HS-5 (cell line): ENCODE measurements around the gene ADAD1.

Experiments
- DNase-seq: peaks from one replicate; pipeline ENCODE4 v3.0.0-alpha.2; 2012; ENCODE audit warnings: low read depth

ADAD1 gene

GRCh38 chr4:122456231-122457116 is 77.7 kb downstream of the ADAD1 start, which contains the start of gene IL2:
TSS of gene IL2 (minus strand) at chr4:122456725. CDS start at chr4:122456440, 285 bp downstream.
- DNase-seq: no peak

DNA sequence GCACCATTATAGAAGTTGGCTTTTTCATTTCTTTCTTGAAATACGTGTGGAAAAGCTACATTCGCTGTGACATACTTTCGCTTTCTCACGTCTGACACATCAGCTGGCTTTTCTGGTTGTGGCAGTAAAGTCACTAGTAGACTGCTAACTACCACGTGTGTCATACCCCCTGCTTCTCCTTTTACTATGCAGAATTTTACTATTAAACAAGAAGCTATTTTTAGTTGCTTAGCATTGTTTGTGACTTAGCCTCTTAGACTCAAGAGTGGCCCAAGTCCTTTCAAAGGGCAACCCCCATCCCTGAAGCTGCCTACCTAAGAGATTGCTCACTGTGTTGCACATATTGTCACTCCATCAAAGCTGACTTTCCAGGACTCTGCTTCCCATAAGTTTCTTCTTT is 79.8 kb downstream of the ADAD1 start:
- DNase-seq: no peak

GRCh38 chr4:122469457-122469856 is 90.6 kb downstream of the ADAD1 start:
- DNase-seq: no peak

- no peak for DNase-seq
Measured at GRCh38 chr4:122475233-122475632, 96.4 kb downstream of the ADAD1 start.

DNA sequence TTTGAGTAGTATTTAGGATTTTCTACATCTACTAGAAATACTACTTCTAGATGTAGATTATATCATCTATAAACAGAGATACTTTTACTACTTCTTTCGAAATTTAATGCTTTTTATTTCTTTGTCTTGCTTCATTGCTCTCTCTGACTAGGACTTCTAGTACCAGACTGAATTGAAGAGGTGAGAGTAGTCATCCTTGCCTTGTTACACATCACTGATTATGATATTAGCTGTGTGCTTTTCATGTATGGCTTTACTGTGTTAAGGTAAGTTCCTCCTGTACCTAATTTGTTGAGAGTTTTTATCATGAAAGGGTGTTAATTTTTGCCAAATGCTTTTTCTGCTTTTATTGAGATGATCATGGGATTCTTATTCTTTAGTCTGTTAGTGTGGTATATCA is 97.3 kb downstream of the ADAD1 start:
- no peak for DNase-seq

GRCh38 chr4:122476745-122477144 is 97.9 kb downstream of the ADAD1 start:
- no peak for DNase-seq
